WTC11 (cell line): ENCODE data around the gene LYRM1.
A peak's percentile ranks its signal among the peaks of the same experiment; 100 is the strongest.

Experiments used
- CTCF ChIP-seq: fragments of 200-600 bp; IDR thresholded peaks from 2 replicates; pipeline ENCODE4 v1.8.0; 2022; ENCODE audit warnings: antibody characterized with exemption
- FOXK1 ChIP-seq: sonication (generic); formaldehyde crosslinking; IDR thresholded peaks from 2 replicates; pipeline ENCODE4 v1.8.0; 2022; ENCODE audit warnings: mild to moderate bottlenecking, moderate library complexity, missing genetic modification reagents
- MAX ChIP-seq: sonication (generic); formaldehyde crosslinking; IDR thresholded peaks from 2 replicates; pipeline ENCODE4 v1.8.0; 2022; ENCODE audit warnings: mild to moderate bottlenecking, missing genetic modification reagents
- NFYB ChIP-seq: sonication (generic); formaldehyde crosslinking; conservative IDR thresholded peaks from 2 replicates; pipeline ENCODE4 v1.8.0; 2022; ENCODE audit warnings: low read depth, missing genetic modification reagents
- SP1 ChIP-seq: sonication (generic); formaldehyde crosslinking; conservative IDR thresholded peaks from 2 replicates; pipeline ENCODE4 v1.8.1; 2022; ENCODE audit warnings: missing genetic modification reagents
- ZBTB43 ChIP-seq: sonication (generic); formaldehyde crosslinking; IDR thresholded peaks from 2 replicates; pipeline ENCODE4 v1.8.1; 2023; ENCODE audit warnings: mild to moderate bottlenecking, missing genetic modification reagents
- ZNF281 ChIP-seq: sonication (generic); formaldehyde crosslinking; IDR thresholded peaks from 2 replicates; pipeline ENCODE4 v1.8.0; 2023; ENCODE audit warnings: mild to moderate bottlenecking, missing genetic modification reagents
- ZNF512 ChIP-seq: sonication (generic); formaldehyde crosslinking; IDR thresholded peaks from 2 replicates; pipeline ENCODE4 v1.8.1; 2022; ENCODE audit warnings: missing genetic modification reagents, borderline replicate concordance

- TF ChIP-seq FOXK1 (CRISPR knock-in tag) = no peak
- no peak for TF ChIP-seq MAX (CRISPR knock-in tag)
- no peak for TF ChIP-seq SP1 (CRISPR knock-in tag)
- TF ChIP-seq CTCF = no peak
- TF ChIP-seq ZNF512 = peak; percentile 40; the same call in 1 of the 2 replicates
- TF ChIP-seq ZBTB43 (CRISPR knock-in tag) = no peak
- TF ChIP-seq ZNF281 (CRISPR knock-in tag) = no peak
- no peak for TF ChIP-seq NFYB (CRISPR knock-in tag)
Measured at GRCh38 chr16:20968765-20969164, 68.2 kb downstream of the LYRM1 start.
